GM21423 (cell line): ENCODE results near the gene SPAG6.
"Not testable (repeated sequence)": the region's sequence is repeated elsewhere in the genome, so short reads cannot be mapped to it uniquely, and the experiment has no call there.

Experiments used
- ATAC-seq: cut with Tn5 transposase; IDR thresholded peaks from one replicate; pipeline ENCODE4 v1.9.1; 2021; ENCODE audit warnings: mild to moderate bottlenecking, moderate library complexity; ENCODE audit not compliant: unreplicated experiment

SPAG6 gene

DNA sequence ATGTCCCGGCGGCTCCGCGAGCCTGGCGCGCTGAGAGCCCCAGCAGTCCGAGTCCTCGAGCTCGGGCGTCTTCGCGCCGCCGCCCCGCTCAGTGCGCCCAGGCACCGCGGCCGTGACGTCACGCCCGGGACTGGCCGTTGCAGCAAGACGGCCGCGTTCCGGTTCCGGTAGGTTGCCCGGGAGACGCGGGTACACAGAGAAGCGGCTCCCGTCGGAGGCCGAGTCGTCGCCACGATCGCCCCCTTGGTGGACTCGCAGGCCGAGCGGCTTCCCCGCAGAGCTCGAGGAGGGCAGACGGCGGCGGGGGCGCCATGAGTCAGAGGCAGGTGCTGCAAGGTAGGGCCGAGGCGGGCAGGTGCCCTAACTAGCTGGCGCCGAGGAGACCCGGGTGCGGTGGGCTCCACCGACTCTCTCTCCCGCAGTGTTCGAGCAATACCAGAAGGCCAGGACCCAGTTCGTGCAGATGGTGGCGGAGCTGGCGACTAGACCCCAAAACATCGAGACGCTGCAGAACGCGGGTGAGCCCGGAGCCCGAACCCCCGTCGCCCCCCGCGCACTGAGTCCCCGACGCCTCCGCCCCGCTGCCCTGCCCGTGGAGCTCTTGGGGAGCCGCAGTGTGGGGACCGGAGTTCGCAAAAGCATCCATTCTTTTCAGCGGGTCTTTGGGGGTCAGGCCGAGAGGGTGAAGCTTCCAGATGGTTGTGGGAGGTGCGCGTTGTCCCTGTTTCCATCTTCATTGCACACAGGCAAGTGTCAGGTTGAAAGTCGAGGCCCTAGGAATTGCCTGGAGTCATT, at the start of gene SPAG6:
Gene SPAG6 (plus strand): TSS at position 196 of the 795 bp plus-strand sequence. CDS start 116 bp downstream, at position 312.
- ATAC-seq, result no peak

DNA sequence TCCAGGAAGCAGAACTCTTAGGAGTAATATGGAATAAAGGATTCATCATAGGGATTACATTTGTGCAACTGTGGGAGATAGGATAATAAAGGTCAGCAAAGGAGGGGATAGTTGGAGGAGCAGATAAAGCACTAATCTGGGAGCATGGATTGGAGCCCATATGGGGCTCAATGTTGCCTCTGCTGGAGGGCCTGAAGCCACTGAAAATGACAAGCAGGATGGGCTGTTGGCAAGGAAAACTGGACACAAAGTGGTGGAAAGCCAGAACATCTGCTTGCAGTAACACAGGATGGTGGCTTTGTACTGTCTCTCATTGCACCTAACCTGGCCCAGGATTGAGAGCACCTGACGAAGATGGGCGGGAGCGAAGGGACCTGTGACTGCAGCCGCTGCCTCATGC, 44.1 kb upstream of the SPAG6 start:
- no peak for ATAC-seq

DNA sequence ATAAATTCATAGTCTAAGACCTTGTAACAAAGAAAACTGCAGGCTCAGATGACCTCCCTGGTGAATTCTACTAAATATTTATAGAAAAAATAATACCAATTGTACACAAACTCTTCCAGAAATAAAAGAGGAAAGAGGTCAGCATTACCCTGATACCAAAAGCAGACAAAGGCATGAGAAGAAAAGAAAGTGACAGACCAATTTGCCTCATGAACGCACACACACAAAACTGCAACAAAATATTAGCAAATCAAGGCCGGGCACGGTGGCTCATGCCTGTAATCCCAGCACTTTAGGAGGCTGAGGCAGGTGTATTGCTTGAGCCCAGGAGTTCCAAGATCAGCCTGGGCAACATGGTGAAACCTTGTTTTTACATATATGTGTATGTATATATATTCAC, 41.8 kb upstream of the SPAG6 start:
- no peak for ATAC-seq

DNA sequence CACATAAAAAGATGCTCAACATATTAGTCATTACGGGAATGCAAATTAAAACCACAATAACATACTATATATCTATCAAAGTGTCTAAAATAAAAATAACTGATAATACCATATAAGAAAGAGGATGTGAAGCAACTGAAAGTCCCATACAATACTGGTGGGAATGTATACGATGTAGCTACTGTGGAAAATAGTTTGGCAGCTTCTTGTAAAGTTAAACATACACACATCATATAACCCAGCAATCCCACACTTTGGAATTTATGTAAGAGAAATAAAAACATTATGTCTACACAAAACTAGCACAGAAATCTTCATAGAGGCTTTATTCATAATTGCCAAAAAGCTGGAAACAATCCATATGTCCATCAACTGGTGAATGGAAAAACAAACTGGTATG, 39.6 kb upstream of the SPAG6 start:
- ATAC-seq, result no peak

DNA sequence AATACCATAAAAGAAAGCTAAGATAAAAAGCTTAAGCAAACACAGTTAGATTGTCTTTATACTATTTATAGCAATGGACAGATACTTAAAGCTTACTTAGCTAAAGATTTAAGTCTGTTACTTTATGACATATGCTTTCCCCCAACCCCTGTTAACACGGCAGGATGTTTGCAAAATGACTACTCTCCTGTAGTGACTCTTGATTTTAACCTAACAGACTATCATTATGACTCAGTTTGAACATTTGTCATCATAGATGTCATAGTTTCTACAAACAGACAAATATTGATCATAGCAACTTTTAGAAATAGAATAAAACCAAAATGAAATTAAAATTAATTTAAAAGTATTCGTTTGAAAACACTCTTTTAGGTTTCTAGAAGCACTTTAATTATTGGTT, 36.9 kb upstream of the SPAG6 start:
- peak; percentile 92 for ATAC-seq

DNA sequence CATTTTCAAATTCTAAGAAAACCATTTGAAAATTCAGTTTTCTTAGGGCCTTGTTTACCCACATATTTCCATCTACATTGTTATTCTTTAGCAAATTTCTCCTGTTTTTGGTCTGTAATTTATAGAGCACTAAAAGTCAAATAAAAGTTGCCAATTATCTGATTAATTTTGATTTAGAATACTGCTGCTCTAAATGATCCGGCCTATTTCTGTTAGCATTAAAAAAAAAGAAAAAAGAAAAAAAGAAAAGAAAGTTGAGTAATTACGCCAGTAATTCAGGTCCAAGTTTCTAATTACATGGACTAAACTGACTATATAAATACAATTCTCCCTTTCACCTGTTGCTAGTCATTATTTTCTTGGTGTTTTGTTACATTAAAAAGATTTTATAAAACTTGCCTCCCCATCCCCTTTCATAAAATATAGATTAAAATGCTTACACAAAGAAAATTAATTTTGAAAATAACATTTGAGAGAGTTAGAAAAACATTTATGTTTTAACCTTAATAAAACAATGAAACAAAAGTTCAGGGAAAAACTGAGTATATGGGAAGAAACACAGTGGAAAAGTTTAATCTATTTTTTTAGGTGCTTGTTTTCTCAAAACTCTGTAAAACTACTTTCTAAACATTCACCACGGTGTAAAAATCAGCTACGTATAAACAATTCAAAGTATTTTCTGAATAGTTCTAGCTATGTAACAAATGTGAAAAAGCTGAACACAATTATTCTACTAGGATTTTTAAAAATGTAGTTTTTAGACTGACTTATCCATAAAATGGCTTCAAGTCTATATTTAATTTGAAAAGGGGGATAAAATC, 35.9 kb upstream of the SPAG6 start:
- no peak for ATAC-seq

DNA sequence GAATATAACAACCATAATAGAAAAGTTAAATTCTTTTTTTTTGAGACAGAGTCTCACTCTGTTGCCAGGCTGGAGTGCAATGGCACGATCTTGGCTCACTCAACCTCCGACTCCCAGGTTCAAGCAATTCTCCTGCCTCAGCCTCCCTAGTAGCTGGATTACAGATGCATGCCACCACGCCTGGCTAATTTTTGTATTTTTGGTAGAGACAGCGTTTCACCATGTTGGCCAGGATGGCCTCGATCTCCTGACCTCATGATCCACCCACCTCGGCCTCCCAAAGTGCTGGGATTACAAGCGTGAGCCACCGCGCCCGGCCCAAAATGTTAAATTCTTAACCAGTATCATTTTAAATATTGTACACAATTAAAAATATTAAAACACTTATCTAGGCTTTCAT, 35.3 kb upstream of the SPAG6 start:
- not testable (repeated sequence) for ATAC-seq

DNA sequence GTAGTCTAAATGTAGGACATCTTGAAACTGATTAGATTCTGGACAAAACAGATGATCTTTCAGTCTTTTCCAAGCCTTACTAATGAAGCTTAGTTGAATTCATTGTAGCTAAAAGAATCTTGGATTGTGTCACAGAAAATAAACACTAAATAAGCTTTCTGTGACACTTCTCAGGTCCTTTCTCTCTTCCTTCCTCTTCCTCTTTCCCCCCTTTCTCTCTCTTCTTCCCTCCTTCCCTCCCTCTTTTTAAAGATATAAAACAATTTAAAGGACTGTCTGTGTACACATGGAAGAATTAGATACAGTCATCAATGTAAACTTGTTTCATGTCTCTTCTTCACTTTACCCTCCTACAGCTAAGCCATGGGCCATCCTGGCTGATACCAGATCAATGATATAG, 34.4 kb upstream of the SPAG6 start:
- no peak for ATAC-seq

DNA sequence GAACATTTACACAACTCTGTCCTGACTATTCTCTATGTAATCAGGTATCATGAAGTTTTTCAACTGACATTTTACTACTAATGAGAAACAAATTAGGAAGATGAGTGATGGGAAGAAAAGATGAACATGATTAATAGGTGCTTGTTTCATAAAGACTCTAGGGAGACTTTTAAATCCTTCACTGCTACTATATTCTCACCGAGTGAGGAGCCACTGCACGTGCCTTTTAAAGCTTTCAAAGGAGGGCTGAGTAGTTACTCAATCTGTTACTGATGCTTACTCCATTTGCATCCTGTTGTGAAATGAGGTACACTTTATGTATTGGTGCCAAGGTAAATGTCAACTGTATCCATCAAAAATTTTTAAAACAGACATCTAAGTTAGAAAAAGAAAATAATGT, 30.4 kb upstream of the SPAG6 start:
- no peak for ATAC-seq

DNA sequence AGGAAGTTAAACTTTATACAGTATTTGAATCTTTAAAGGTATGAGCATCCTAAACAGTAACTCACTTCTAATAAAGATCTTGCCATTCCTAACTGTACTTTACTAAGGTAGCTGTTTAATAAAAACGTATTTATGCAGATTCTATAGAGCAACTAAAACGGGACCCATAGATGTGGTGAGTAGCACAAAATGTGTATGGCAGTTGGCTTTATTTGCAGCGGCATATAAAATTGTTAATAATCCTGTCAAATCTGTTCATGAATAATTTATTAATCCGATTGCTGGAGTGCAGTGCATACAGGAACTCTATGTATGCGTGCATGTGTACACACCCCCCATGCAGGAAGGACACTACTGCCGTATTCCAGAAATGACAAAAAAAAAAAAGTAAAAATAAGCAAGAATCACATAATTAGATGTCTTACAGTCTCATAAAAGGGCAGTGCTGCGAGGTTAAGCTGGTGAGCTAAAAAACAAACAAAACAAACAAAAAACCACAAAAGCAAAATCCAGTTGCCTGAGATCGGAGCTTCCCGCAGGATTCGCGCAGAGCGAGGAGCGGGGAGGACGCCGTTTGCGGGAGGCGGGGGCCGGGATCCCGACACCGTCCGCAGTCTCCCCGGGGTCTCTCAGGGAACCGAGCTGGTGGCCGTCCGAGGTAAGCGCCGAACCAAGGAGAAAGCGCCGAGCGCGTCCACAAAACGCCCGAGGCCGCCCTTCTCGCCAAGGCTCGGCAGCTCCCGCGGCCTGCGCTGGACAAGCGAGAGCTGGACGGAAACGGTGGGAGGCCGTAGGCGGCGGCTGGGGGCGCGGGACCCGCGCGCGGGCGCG, 29.6 kb upstream of the SPAG6 start:
- ATAC-seq, result peak; percentile 20

DNA sequence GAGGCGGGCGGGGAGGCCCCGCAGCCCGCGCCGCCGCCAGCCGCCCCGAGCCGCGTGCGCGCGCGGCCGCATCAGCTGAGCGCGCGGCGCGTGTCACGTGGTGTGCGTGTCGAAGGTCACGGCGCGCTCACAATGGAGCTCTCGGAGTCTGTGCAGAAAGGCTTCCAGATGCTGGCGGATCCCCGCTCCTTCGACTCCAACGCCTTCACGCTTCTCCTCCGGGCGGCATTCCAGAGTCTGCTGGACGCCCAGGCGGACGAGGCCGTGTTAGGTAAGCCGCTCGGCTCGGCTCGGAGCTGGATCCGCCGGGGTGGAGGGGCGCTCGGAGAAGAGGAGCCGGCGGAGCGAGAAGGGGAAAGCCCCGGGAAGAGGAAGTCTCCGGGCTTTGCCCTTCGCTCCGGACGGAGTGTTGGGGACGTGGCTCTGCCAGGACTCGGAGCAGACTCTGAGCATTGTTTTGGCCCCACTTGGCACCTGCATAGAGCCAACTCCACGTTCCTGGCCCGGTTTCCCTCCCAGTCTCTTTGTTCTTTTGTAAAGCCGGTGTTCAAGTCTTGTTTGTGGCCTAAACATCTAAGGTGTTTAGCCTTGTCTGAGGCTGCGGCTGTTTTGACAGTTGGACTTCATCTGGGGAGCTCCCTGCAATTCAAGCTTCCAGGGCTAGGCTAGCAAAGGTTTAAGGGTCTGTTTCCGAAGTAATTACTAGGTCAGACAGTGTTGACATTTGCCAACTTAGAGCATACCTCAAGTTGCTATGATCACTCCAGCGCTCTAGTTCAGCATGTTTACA, 28.8 kb upstream of the SPAG6 start, which contains the start of gene COMMD3:
Gene COMMD3 (plus strand): TSS at position 103 of the 790 bp plus-strand sequence. CDS start 30 bp downstream, at position 133.
- peak; percentile 65 for ATAC-seq

DNA sequence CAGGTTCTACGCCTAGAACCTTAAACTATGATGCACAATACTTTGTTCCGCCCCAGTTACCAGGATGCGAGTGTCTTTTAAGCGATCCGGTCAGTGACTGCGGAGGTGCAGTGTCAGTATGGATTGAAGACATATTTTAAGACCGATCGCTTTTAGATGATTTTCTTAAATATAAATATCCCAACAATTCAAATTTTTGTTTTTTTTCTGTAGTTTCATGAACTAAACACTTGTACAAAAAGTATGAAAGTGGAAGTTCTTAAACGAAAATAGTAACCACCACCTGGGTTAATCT, 28.3 kb upstream of the SPAG6 start:
- peak; percentile 18 for ATAC-seq

DNA sequence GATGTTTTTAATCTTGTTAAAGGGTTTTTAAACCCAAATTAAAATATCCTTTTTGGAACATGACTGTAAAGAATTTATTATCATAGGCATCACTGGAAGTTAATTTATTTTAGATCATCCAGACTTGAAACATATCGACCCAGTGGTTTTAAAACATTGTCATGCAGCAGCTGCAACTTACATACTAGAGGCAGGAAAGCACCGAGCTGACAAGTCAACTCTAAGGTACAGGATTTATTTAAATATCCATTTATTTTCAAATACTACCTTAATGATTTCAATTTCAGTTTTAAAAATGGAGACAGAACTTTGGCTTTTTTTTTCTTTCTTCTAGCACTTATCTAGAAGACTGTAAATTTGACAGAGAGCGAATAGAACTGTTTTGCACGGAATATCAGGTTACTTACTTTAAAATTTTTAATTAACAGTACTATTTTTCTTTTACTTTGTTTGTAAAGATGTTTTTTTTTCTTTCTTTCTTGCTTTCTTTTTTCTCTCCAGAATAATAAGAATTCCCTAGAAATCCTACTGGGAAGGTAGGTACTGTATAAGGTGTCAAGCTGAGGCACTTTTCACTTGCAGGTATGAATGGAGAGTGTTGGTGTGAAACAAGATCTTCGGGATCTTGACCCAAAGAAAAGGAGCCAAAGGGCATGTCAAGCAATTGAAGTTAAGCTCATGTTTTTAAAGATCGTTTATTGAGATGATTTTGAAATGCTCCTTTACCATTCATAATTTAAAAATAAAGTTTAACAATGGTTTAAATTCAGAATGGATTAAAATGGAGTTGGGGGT, 27.3 kb upstream of the SPAG6 start:
- no peak for ATAC-seq

DNA sequence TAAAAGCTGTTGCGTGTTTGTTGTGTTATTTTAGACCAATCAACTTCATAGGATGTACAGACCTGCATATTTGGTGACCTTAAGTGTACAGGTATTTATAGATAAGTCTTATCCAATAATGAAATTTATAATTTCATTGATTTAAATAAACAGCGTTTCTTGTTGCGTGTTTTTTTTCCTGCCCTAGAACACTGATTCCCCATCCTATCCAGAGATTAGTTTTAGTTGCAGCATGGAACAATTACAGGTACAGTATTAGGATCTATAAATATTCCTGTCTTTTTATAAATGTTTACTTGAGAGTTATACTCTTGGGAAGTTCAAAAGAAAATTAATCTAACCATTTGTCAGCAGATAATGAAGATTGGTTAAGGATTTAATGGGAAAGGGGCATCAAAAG, 26.5 kb upstream of the SPAG6 start:
- ATAC-seq, result no peak

DNA sequence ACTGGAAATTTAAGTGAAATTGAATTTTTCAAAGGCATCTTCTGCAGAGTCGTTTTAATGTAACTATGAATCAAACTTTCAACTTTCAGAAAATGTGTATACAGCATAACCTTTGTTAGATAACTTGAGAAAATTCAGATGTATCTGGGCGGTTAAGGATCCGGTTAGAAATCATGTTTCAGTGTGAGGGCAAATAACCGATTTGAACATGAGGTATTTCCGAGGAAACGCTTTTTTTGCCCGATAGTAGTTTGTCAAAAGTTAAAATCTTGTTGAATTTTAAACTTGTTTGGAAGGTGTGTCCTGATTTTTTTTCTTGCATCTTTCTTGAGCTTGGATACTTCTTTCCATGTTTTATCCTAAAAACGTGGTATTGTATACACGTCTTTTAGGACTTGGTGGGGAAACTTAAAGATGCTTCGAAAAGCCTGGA, 25.7 kb upstream of the SPAG6 start:
- no peak for ATAC-seq

DNA sequence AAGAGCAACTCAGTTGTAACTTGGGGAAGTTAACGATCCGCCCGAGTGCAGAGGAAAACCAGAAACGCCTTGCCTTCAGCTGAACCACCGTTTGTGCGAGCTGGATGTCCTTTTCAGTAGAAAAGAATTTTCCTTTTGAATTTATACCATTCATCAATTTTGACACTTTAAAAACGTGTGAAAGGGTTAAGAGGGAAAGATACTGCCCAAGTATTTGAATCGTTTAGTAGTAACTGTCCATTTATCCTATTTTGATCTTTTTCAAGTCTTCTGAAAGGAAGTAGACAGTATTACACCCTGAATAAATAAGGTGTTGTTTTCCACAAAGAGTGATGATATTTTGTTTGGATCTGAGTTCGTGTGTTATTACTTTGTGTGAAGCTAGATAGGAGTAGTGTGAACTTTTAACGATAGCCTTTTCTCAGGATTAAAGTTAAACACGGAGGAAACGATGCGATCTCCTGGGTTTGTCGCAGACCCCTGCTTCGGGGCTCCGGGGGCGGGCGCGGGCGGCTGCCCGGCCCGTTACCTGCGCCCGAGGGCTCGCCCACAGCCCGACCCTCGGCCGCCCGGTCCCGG, 25.2 kb upstream of the SPAG6 start:
- no peak for ATAC-seq

DNA sequence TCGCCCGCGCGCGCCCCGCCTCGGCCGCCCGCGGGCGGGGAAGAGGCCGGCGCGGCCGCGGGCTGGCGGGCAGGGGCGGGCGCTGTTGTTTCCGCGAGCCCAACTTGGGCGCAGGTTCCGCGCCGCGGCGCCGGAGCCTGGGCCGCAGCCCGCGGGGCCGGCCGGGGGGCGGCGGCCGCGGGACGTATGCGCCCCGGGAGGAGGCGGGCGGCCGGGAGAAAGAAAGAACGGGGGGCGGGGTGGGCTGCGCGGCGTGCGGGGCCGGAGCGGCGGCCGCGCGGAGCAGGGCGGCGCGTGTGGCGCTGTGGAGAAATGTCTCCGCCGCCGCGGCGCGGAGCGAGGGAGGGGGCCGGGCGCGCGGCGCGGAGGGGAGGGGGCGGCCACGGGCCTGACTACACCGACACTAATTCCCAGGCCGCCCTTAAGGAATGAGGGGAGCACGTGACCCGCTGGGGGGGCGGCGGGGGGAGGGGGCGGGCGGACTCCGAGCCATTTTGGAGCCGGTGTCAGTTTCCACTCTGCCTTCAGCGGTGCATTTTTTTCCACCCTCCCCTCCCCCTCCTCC, 24.6 kb upstream of the SPAG6 start, which contains the start of gene BMI1:
Gene BMI1 (plus strand): TSS at position 509 of the 565 bp plus-strand sequence. CDS start 5,351 bp downstream, outside the sequence.
- ATAC-seq, result peak; percentile 22

DNA sequence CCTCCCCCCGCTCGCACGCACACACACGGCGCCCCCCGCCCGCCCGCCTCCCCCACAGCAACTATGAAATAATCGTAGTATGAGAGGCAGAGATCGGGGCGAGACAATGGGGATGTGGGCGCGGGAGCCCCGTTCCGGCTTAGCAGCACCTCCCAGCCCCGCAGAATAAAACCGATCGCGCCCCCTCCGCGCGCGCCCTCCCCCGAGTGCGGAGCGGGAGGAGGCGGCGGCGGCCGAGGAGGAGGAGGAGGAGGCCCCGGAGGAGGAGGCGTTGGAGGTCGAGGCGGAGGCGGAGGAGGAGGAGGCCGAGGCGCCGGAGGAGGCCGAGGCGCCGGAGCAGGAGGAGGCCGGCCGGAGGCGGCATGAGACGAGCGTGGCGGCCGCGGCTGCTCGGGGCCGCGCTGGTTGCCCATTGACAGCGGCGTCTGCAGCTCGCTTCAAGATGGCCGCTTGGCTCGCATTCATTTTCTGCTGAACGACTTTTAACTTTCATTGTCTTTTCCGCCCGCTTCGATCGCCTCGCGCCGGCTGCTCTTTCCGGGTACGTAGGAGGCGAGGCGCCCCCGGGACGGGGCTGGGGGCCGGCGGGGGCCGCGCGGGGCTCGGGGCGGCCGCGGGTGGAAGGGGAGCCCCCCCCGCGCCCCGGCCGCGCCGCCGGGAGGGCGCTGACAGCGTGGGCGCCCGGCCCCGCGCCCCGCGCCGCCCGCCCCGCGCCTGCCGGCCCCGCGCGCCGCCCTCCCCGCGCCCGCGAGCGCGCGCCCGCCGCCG, 24.0 kb upstream of the SPAG6 start:
- ATAC-seq, result peak; percentile 22
